Fibroblast of skin of right biceps (primary cell): Measurements from ENCODE around the gene CYSRT1.

Experiments used
- DNase-seq: peaks from one replicate; pipeline ENCODE4 v3.0.0-alpha.2; 2013

The CYSRT1 gene

DNA sequence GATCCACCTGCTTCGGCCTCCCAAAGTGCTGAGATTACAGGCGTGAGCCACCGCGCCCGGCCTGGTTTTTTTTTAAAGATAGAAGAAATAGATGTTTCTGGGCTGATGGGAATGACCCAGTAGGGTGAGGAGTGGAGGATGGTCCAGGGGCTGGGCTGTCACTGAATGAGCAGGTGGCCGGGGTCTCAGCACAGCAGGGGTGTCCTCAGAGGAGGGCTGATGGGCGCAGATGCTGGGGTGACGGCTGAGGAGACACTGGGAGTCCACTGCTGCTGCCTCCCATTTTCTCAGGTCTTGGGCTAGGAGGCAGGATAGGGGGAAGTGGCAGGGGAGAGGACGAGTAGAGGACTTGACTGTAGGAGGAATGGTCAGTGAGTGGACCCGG lies 50.2 kb downstream of the CYSRT1 start:
- DNase-seq = no peak
